Measurements from ENCODE around the gene MAPK8IP3.

DNA sequence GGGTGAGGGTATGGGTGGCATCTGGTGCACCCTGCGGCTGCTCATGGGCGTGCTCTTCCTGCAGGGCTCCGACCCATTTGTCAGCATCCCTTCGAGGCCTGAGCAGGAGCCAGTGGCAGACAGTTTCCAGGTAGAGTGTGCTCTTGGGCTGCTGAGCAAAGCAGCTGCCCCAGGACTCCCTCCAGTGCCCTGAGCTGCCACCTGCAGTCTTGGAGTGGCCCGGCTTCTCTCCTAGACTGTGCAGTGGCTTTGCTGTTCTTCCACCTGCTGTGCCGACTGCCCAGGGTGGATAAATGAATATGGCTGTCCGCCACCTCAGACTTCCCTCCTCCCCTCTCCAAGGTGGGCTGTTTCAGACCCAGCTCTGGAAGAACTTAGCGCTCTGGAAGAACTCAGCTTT is 38.7 kb upstream of the MAPK8IP3 start:
- TF ChIP-seq YY1 (IDR thresholded peaks at IDR 0.05; ENCODE audit: low read depth) (no peak), EP300 (IDR thresholded peaks at IDR 0.05; ENCODE audit: borderline replicate concordance) (no peak), FOXM1 (IDR thresholded peaks at IDR 0.05; ENCODE audit: borderline replicate concordance, low read depth) (no peak), RAD21 (IDR thresholded peaks at IDR 0.05; ENCODE audit: low read depth) (no peak), CEBPB (IDR thresholded peaks at IDR 0.05) (no peak), TAF1 (IDR thresholded peaks at IDR 0.05; ENCODE audit: low read depth) (no peak), TEAD4 (IDR thresholded peaks at IDR 0.05) (no peak)
- TF ChIP-seq, protein P1, sequence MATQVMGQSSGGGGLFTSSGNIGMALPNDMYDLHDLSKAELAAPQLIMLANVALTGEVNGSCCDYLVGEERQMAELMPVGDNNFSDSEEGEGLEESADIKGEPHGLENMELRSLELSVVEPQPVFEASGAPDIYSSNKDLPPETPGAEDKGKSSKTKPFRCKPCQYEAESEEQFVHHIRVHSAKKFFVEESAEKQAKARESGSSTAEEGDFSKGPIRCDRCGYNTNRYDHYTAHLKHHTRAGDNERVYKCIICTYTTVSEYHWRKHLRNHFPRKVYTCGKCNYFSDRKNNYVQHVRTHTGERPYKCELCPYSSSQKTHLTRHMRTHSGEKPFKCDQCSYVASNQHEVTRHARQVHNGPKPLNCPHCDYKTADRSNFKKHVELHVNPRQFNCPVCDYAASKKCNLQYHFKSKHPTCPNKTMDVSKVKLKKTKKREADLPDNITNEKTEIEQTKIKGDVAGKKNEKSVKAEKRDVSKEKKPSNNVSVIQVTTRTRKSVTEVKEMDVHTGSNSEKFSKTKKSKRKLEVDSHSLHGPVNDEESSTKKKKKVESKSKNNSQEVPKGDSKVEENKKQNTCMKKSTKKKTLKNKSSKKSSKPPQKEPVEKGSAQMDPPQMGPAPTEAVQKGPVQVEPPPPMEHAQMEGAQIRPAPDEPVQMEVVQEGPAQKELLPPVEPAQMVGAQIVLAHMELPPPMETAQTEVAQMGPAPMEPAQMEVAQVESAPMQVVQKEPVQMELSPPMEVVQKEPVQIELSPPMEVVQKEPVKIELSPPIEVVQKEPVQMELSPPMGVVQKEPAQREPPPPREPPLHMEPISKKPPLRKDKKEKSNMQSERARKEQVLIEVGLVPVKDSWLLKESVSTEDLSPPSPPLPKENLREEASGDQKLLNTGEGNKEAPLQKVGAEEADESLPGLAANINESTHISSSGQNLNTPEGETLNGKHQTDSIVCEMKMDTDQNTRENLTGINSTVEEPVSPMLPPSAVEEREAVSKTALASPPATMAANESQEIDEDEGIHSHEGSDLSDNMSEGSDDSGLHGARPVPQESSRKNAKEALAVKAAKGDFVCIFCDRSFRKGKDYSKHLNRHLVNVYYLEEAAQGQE (IDR thresholded peaks at IDR 0.05; ENCODE audit: low read depth) = no peak
- TF ChIP-seq, protein P2, sequence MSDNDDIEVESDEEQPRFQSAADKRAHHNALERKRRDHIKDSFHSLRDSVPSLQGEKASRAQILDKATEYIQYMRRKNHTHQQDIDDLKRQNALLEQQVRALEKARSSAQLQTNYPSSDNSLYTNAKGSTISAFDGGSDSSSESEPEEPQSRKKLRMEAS (IDR thresholded peaks at IDR 0.05) = no peak
- TF ChIP-seq, protein P3, sequence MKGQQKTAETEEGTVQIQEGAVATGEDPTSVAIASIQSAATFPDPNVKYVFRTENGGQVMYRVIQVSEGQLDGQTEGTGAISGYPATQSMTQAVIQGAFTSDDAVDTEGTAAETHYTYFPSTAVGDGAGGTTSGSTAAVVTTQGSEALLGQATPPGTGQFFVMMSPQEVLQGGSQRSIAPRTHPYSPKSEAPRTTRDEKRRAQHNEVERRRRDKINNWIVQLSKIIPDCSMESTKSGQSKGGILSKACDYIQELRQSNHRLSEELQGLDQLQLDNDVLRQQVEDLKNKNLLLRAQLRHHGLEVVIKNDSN (IDR thresholded peaks at IDR 0.05) = no peak
